Inflammatory macrophage treated with lipopolysaccharide for 1 hour (primary cell): ENCODE measurements around the gene ZYX.
A peak's percentile ranks its signal among the peaks of the same experiment; 100 is the strongest.
"Not testable (repeated sequence)": the region's sequence is repeated elsewhere in the genome, so short reads cannot be mapped to it uniquely, and the experiment has no call there.

Experiments
- DNase-seq, 2 donors: peaks; one replicate each; pipeline ENCODE4 v3.0.0-alpha.2; 2020 to 2022

ZYX gene

GRCh38 chr7:143384661-143385631 is 3.8 kb downstream of the ZYX start:
- DNase-seq: peak; percentile 66 to 67

GRCh38 chr7:143385891-143386781 is 5.0 kb downstream of the ZYX start:
- peak in 1 of 2 donors; percentile 49 for DNase-seq

GRCh38 chr7:143387156-143387975 is 6.2 kb downstream of the ZYX start:
- no peak for DNase-seq

- DNase-seq: no peak
These were observed 6.9 kb downstream of the ZYX start for GRCh38 chr7:143388051-143388450.

GRCh38 chr7:143388491-143389101 is 7.5 kb downstream of the ZYX start:
- DNase-seq: no peak

- DNase-seq: no peak
These were observed 8.4 kb downstream of the ZYX start for GRCh38 chr7:143389316-143390103.

GRCh38 chr7:143390104-143390772 is 9.1 kb downstream of the ZYX start:
- no peak for DNase-seq

GRCh38 chr7:143390773-143391317 is 9.7 kb downstream of the ZYX start:
- no peak for DNase-seq

- peak in 1 of 2 donors; percentile 62 for DNase-seq
These were observed 10.6 kb downstream of the ZYX start for GRCh38 chr7:143391462-143392404.

GRCh38 chr7:143392427-143392826 is 11.3 kb downstream of the ZYX start:
- not testable (repeated sequence) for DNase-seq

GRCh38 chr7:143392875-143393266 is 11.7 kb downstream of the ZYX start:
- DNase-seq: no peak

GRCh38 chr7:143393267-143394041 is 12.3 kb downstream of the ZYX start:
- no peak for DNase-seq

- DNase-seq: no peak
These were observed 12.9 kb downstream of the ZYX start for GRCh38 chr7:143394068-143394467.

- no peak for DNase-seq
These were observed 13.6 kb downstream of the ZYX start for GRCh38 chr7:143394777-143395176.

- DNase-seq: peak in 1 of 2 donors; percentile 49
These were observed 14.3 kb downstream of the ZYX start for GRCh38 chr7:143395187-143396149.

- DNase-seq: no peak
These were observed 15.0 kb downstream of the ZYX start for GRCh38 chr7:143396182-143396581.
